B cell (primary cell): ENCODE data around the gene RPL10. TPM values are rescaled to one million over a fixed set of nuclear protein-coding genes. Genes with fewer than 3 reads are reported as not detected.

Source experiments
- ATAC-seq: fragments of 200-7000 bp; cut with Tn5 transposase; one replicate; pipeline ENCODE4 v1.10.0; 2021; ENCODE audit warnings: low read depth, mild to moderate bottlenecking, moderate number of reproducible peaks, moderate library complexity
- CTCF ChIA-PET: fragments of 350-600 bp; sonication (Branson Sonifier 250); formaldehyde crosslinking; loops from one replicate; lab custom pipeline; 2021; ENCODE audit warnings: antibody characterized with exemption, inconsistent platforms; lab: Charles Lee
- POLR2A ChIA-PET: fragments of 350-600 bp; sonication (Branson Sonifier 250); formaldehyde crosslinking; loops from one replicate; lab custom pipeline; 2021; ENCODE audit warnings: antibody characterized with exemption; lab: Charles Lee
- DNase-seq: peaks from one replicate; pipeline ENCODE4 v3.0.0; 2013
- H2AFZ ChIP-seq: 2 replicates; pipeline ENCODE4 v1.6.1; 2012; ENCODE audit warnings: mild to moderate bottlenecking, low read depth, low read length; ENCODE audit not compliant: insufficient read depth, poor library complexity, severe bottlenecking
- H3K27ac ChIP-seq, 2 donors: 1 replicate in 1 of 2; 2 replicates in 1 of 2; pipeline ENCODE4 v1.5.1; 2012 to 2013; ENCODE audit warnings: low read length in 2 of 2, mild to moderate bottlenecking in 2 of 2, moderate library complexity in 1 of 2
- H3K27me3 ChIP-seq, 4 experiments: fragments of 200-600 bp in 1 of 4; sonication (generic) in 1 of 4; replicated peaks in 1 of 4; 1 replicate in 2 of 4; 2 replicates in 2 of 4; pipeline versions ENCODE4 v1.6.1 to v1.7.0; 2013 to 2016; ENCODE audit warnings: low read length in 3 of 4, mild to moderate bottlenecking in 2 of 4, mixed read lengths in 1 of 4, moderate library complexity in 1 of 4; ENCODE audit not compliant: insufficient read depth in 4 of 4, control insufficient read depth in 3 of 4; ENCODE audit errors: control extremely low read depth in 1 of 4
- H3K36me3 ChIP-seq, 2 experiments: replicated peaks in 1 of 2; 1 replicate in 1 of 2; 2 replicates in 1 of 2; pipeline versions ENCODE4 v1.6.1 to v1.7.1; 2013; ENCODE audit warnings: low read length in 1 of 2; ENCODE audit not compliant: insufficient read depth in 2 of 2, control insufficient read depth in 1 of 2; ENCODE audit errors: control extremely low read depth in 1 of 2, extremely low read depth in 1 of 2
- H3K4me1 ChIP-seq, 2 donors: fragments of 200-600 bp in 1 of 2; sonication (generic) in 1 of 2; 1 replicate in 1 of 2; 2 replicates in 1 of 2; pipeline versions ENCODE4 v1.5.1 to v1.6.1; 2013 to 2017; ENCODE audit warnings: low read length in 2 of 2; ENCODE audit not compliant: control insufficient read depth in 2 of 2, insufficient read depth in 2 of 2
- H3K4me2 ChIP-seq: replicated peaks from 2 replicates; pipeline ENCODE3; 2012; ENCODE audit warnings: mild to moderate bottlenecking, low read depth, low read length; ENCODE audit not compliant: poor library complexity, severe bottlenecking
- H3K4me3 ChIP-seq, 5 experiments: fragments of 200-600 bp in 1 of 5; sonication (generic) in 1 of 5; 1 replicate in 3 of 5; 2 replicates in 2 of 5; pipeline versions ENCODE4 v1.5.1 to v1.7.0; 2011 to 2016; ENCODE audit warnings: low read length in 4 of 5, mild to moderate bottlenecking in 4 of 5, low read depth in 2 of 5, control low read depth in 1 of 5, moderate library complexity in 1 of 5; ENCODE audit not compliant: insufficient read depth in 1 of 5; ENCODE audit errors: control extremely low read depth in 1 of 5, extremely low read depth in 1 of 5
- H3K79me2 ChIP-seq: fragments of 200-600 bp; sonication (generic); one replicate; pipeline ENCODE4 v1.6.0; 2016; ENCODE audit warnings: low read length; ENCODE audit not compliant: control insufficient read depth, insufficient read depth
- H3K9ac ChIP-seq: fragments of 200-600 bp; sonication (generic); 2 replicates; pipeline ENCODE4 v1.6.1; 2017; ENCODE audit warnings: mild to moderate bottlenecking, low read length, moderate library complexity
- H3K9me3 ChIP-seq, 3 donors: one replicate each; pipeline versions ENCODE4 v1.6.1 to v1.7.1; 2013; ENCODE audit warnings: low read length in 2 of 3; ENCODE audit not compliant: control insufficient read depth in 2 of 3, insufficient read depth in 1 of 3; ENCODE audit errors: control extremely low read depth in 1 of 3
- H4K20me1 ChIP-seq: 2 replicates; pipeline ENCODE4 v1.6.0; 2012; ENCODE audit warnings: mild to moderate bottlenecking, low read length; ENCODE audit not compliant: insufficient read depth, control insufficient read depth, poor library complexity, severe bottlenecking
- H3K27ac Mint-ChIP-seq: one replicate; pipeline ENCODE4 v1.8.0; 2021; ENCODE audit warnings: mixed read lengths
- H3K27me3 Mint-ChIP-seq: one replicate; pipeline ENCODE4 v1.8.0; 2021; ENCODE audit warnings: mixed read lengths
- H3K4me1 Mint-ChIP-seq: one replicate; pipeline ENCODE4 v1.8.0; 2021; ENCODE audit warnings: mixed read lengths
- H3K4me3 Mint-ChIP-seq: one replicate; pipeline ENCODE4 v1.8.0; 2021; ENCODE audit warnings: mixed read lengths
- H3K9me3 Mint-ChIP-seq: one replicate; pipeline ENCODE4 v1.8.0; 2022; ENCODE audit warnings: mixed read lengths; ENCODE audit not compliant: insufficient read depth
- CTCF ChIP-seq: fragments of 200-600 bp; IDR thresholded peaks from one replicate; pipeline ENCODE4 v1.8.0; 2022; ENCODE audit warnings: antibody characterized with exemption, mild to moderate bottlenecking
- EZH2 ChIP-seq: IDR thresholded peaks from 2 replicates; pipeline ENCODE4 v1.6.1; 2012; ENCODE audit warnings: borderline replicate concordance, low read depth, mild to moderate bottlenecking, moderate library complexity, low read length; ENCODE audit not compliant: insufficient read depth, poor library complexity, severe bottlenecking
- WGBS: methylation state at CpG from one replicate; pipeline ENCODE4 v1.1.5; 2013; ENCODE audit warnings: missing lambda C conversion rate; ENCODE audit not compliant: insufficient coverage; 5-methylcytosine and 5-hydroxymethylcytosine counted together
- intact Hi-C: fragments of 100-400 bp; cut with micrococcal nuclease; formaldehyde crosslinking; loops from one replicate; pipeline ENCODE4 v1.10.0; 2022
- polyA plus RNA-seq: library from polyadenylated mRNA; depleted of rRNA; stranded (reverse); fragments of >200 nt; gene quantifications from 2 replicates; pipeline ENCODE4 v1.2.3, GENCODE V29; 2012
- total RNA-seq, 2 donors: library from RNA; stranded (reverse); fragments of 120-200 nt in 1 of 2; gene quantifications; 1 replicate in 1 of 2; 2 replicates in 1 of 2; pipeline versions ENCODE4 v1.2.3 to v1.2.4, GENCODE V29; 2013 to 2022

RPL10 gene
- total and polyA plus RNA-seq, 2 donors (not counting 1 experiment from before 2014, with no cell fraction given): 4,073 to 16,482 TPM

- no peak overlapping the region for H3K27ac ChIP-seq
- ChIA-PET CTCF (interaction anchor here (0.7 to 1.2 kb wide), 2 partner anchors 11 to 78 kb away, joined by 4 to 5 read pairs; no protein-coding TSS in a partner anchor), POLR2A (no interaction called here)
- H3K27me3 Mint-ChIP-seq: no peaks in the 10 kb centered on the region
- H3K9ac ChIP-seq: no peak overlapping the region
- DNase-seq (no peak), ATAC-seq (no peak)
- H3K4me1 Mint-ChIP-seq: peaks cover 15% of the 10 kb centered on the region
- peaks cover 30% of the 10 kb centered on the region for H4K20me1 ChIP-seq
- H3K36me3 ChIP-seq: peaks cover 0 to 24% of the 10 kb centered on the region in 2 experiments
- no peak overlapping the region for H2AFZ ChIP-seq
- no peaks in the 10 kb centered on the region for H3K27me3 ChIP-seq
- intact Hi-C loops: no loop called here
- H3K4me2 ChIP-seq: no peak overlapping the region
- H3K4me3 ChIP-seq: no peak overlapping the region
- H3K79me2 ChIP-seq: no peaks in the 10 kb centered on the region
- peaks cover 12 to 14% of the 10 kb centered on the region in 2 donors for H3K4me1 ChIP-seq
- no peaks in the 10 kb centered on the region for H3K9me3 Mint-ChIP-seq
- TF ChIP-seq CTCF (no peak), EZH2 (no peak)
- no peak overlapping the region for H3K27ac Mint-ChIP-seq
- no peaks in the 10 kb centered on the region for H3K9me3 ChIP-seq
- WGBS: 100% methylated on average over 5 of the region's 10 CpGs
- H3K4me3 Mint-ChIP-seq: no peak overlapping the region
Observed at GRCh38 chrX:154403192-154403591, 5.0 kb downstream of the RPL10 start.

- Histone ChIP-seq H3K4me3 (no peak overlapping the region), H3K4me1 (peaks cover 12 to 19% of the 10 kb centered on the region in 2 donors), H3K9me3 (no peaks in the 10 kb centered on the region), H4K20me1 (peaks cover 25% of the 10 kb centered on the region), H3K4me2 (no peak overlapping the region), H3K27ac (no peak overlapping the region), H3K9ac (no peak overlapping the region), H3K36me3 (peaks cover 0 to 24% of the 10 kb centered on the region in 2 experiments), H2AFZ (no peak overlapping the region), H3K79me2 (no peaks in the 10 kb centered on the region), H3K27me3 (no peaks in the 10 kb centered on the region)
- ChIA-PET POLR2A (no interaction called here), CTCF (interaction anchor here (0.7 kb wide), 1 partner anchor 79 kb away, joined by 4 read pairs; no protein-coding TSS in a partner anchor)
- no CpG with 5 or more reads among the region's 4 CpGs for WGBS
- Mint-ChIP-seq H3K27me3 (no peaks in the 10 kb centered on the region), H3K4me1 (peaks cover 19% of the 10 kb centered on the region), H3K4me3 (no peak overlapping the region), H3K27ac (no peak overlapping the region), H3K9me3 (no peaks in the 10 kb centered on the region)
- intact Hi-C loops: no loop called here
- TF ChIP-seq EZH2: no peak
- no peak for TF ChIP-seq CTCF
- no peak for ATAC-seq
- no peak for DNase-seq
Observed at GRCh38 chrX:154403858-154404257, 5.7 kb downstream of the RPL10 start.
